ENCODE data around the gene CGB8.

CGB8 gene

GRCh38 chr19:49065905-49066512 is 17.1 kb upstream of the CGB8 start:
- Histone ChIP-seq H3K27me3 (ENCODE audit: insufficient read depth, poor library complexity, severe bottlenecking) (peaks cover 52% of the 10 kb centered on the region), H3K4me3 (replicated peaks; ENCODE audit: insufficient read depth, low read length) (no peak overlapping the region), H3K27ac (replicated peaks) (no peak overlapping the region)
- TF ChIP-seq POLR2AphosphoS5 (IDR thresholded peaks at IDR 0.05; ENCODE audit: low read depth) (no peak), GABPA (IDR thresholded peaks at IDR 0.05; ENCODE audit: low read depth) (no peak), SPI1 (IDR thresholded peaks at IDR 0.05; ENCODE audit: borderline replicate concordance, low read depth) (no peak), CTCF (IDR thresholded peaks at IDR 0.05; ENCODE audit: insufficient read depth, low read length) (no peak)
- TF ChIP-seq, protein P1, sequence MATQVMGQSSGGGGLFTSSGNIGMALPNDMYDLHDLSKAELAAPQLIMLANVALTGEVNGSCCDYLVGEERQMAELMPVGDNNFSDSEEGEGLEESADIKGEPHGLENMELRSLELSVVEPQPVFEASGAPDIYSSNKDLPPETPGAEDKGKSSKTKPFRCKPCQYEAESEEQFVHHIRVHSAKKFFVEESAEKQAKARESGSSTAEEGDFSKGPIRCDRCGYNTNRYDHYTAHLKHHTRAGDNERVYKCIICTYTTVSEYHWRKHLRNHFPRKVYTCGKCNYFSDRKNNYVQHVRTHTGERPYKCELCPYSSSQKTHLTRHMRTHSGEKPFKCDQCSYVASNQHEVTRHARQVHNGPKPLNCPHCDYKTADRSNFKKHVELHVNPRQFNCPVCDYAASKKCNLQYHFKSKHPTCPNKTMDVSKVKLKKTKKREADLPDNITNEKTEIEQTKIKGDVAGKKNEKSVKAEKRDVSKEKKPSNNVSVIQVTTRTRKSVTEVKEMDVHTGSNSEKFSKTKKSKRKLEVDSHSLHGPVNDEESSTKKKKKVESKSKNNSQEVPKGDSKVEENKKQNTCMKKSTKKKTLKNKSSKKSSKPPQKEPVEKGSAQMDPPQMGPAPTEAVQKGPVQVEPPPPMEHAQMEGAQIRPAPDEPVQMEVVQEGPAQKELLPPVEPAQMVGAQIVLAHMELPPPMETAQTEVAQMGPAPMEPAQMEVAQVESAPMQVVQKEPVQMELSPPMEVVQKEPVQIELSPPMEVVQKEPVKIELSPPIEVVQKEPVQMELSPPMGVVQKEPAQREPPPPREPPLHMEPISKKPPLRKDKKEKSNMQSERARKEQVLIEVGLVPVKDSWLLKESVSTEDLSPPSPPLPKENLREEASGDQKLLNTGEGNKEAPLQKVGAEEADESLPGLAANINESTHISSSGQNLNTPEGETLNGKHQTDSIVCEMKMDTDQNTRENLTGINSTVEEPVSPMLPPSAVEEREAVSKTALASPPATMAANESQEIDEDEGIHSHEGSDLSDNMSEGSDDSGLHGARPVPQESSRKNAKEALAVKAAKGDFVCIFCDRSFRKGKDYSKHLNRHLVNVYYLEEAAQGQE (IDR thresholded peaks at IDR 0.05; ENCODE audit: insufficient replicate concordance, low read depth) = no peak
- DNase-seq (ENCODE audit: low read depth in 1 of 2, low spot score in 1 of 2) = no peak

DNA sequence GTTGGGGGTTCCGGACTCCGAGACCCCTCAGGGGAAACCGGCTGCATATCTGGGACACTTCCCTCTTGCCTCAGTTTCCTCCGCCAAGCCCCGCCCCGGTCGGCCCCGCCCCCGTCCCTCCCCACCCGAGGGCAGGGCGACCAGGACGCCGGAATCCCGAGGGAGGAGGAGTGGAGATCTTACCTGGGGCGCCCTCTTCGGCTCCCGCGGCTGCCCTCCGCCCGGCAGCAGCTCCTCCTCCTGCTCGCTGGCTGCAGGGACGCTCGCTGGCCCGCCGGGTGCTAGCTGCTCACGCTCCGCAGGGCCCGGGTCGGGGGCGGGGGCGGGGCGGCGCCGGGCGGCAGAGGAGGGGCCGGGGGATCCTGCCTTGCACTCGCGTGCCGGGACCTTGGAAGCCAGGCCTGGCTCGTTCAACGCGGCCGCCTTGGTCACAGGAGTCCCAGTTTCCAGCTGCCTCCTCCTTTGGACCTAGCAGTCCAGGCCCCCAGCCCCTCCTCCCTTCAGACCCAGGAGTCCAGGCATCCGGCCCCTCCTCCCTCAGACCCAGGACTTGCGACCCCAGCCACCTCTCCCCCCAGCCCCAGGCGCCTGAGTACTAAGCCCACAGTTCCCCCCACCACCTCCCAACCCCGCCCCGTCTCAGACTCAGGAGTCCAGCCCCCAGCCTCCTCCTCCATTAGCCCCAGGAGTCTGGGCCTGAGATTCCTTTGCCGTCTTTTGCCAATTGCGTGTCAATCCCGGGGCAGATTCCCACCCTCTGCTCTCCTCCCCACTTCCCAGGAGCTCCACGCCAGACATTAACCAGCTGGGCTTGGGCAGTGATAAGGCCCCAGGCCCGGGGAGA is 16.1 kb upstream of the CGB8 start, which contains the start of gene NTF4:
Gene NTF4, minus strand, starts transcription at position 51 of the 844 bp plus-strand sequence. CDS start 2,821 bp downstream, outside the sequence.
- Histone ChIP-seq H3K27ac (replicated peaks) (no peak within 1 kb of the TSS), H3K4me3 (replicated peaks; ENCODE audit: insufficient read depth, low read length) (no peak within 1 kb of the TSS), H3K27me3 (ENCODE audit: insufficient read depth, poor library complexity, severe bottlenecking) (peaks cover 56% of the 10 kb centered on the region)
- no peak for DNase-seq (ENCODE audit: low read depth in 1 of 2, low spot score in 1 of 2)
- TF ChIP-seq GABPA (IDR thresholded peaks at IDR 0.05; ENCODE audit: low read depth) (no peak), POLR2AphosphoS5 (IDR thresholded peaks at IDR 0.05; ENCODE audit: low read depth) (no peak), SPI1 (IDR thresholded peaks at IDR 0.05; ENCODE audit: borderline replicate concordance, low read depth) (no peak), CTCF (IDR thresholded peaks at IDR 0.05; ENCODE audit: insufficient read depth, low read length) (no peak)
- TF ChIP-seq, protein P1 (IDR thresholded peaks at IDR 0.05; ENCODE audit: insufficient replicate concordance, low read depth) = no peak

DNA sequence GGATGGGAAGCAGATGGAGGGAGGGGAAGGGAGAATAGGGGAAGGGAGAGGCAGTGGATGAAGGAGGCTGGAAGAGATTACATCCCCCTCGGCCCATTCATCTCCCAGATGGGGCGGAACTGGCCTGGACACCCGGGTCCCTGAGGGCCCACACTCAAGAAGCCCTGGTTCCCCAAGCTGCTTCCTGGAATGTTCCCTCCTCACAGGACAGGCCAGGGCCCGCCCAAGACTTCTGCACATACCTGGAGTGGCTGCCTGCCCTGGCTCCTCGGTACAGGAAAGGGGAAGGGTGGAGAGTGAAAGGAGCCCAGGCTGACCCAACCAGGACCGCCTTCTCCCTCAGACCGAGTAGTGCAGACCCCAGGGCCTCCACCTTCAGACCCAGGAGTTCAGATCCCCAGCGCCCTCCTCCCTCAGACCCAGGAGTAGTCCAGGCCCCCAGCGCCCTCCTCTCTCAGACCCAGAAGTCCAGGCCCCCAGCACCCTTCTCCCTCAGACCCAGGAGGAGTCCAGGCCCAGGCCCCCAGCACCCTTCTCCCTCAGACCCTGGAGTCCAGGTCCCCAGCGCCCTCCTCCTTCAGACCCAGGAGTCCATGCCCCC is 15.2 kb upstream of the CGB8 start:
- DNase-seq (ENCODE audit: low read depth in 1 of 2, low spot score in 1 of 2) = no peak
- TF ChIP-seq, protein P1 (IDR thresholded peaks at IDR 0.05; ENCODE audit: insufficient replicate concordance, low read depth) = no peak
- no peak for TF ChIP-seq GABPA (IDR thresholded peaks at IDR 0.05; ENCODE audit: low read depth)
- no peak for TF ChIP-seq POLR2AphosphoS5 (IDR thresholded peaks at IDR 0.05; ENCODE audit: low read depth)
- TF ChIP-seq SPI1 (IDR thresholded peaks at IDR 0.05; ENCODE audit: borderline replicate concordance, low read depth) = no peak
- no peak for TF ChIP-seq CTCF (IDR thresholded peaks at IDR 0.05; ENCODE audit: insufficient read depth, low read length)
- Histone ChIP-seq H3K27me3 (ENCODE audit: insufficient read depth, poor library complexity, severe bottlenecking) (peaks cover 61% of the 10 kb centered on the region), H3K27ac (replicated peaks) (no peak overlapping the region), H3K4me3 (replicated peaks; ENCODE audit: insufficient read depth, low read length) (no peak overlapping the region)

All from HL-60 (cell line).